Measurements from ENCODE around the gene JPT1. TPM values are rescaled to one million over a fixed set of nuclear protein-coding genes. Genes with fewer than 3 reads are reported as not detected.
"Not testable (repeated sequence)": the region's sequence is repeated elsewhere in the genome, so short reads cannot be mapped to it uniquely, and the experiment has no call there.

Gene JPT1
- polyA plus RNA-seq, 1 experiment = 89.8 TPM

GRCh38 chr17:75159196-75160031, 5.1 kb upstream of the JPT1 start:
- DNase-seq (ENCODE audit: low read depth, low spot score) = no peak
- Histone ChIP-seq H3K4me3 (ENCODE audit: low read depth, low read length) (no peak overlapping the region), H3K27me3 (ENCODE audit: control insufficient read depth, insufficient read depth, low read length) (no peaks in the 10 kb centered on the region), H3K27ac (ENCODE audit: low read depth, low read length) (peak overlapping the region; percentile 47), H3K9me3 (ENCODE audit: control insufficient read depth, insufficient read depth, low read length) (no peaks in the 10 kb centered on the region; the same call in 1 of the 2 replicates)
- TF ChIP-seq CTCF (IDR thresholded peaks at IDR 0.05; ENCODE audit: low read depth, low read length) = no peak
- ChIA-PET POLR2A (no interaction called here), CTCF (interaction anchor here (0.6 to 2.9 kb wide), 3 partner anchors 13 to 44 kb away, joined by 3 to 10 read pairs (median 3); partner anchors contain the start of gene NT5C)

GRCh38 chr17:75158480-75158879, 4.2 kb upstream of the JPT1 start:
- H3K27me3 ChIP-seq (ENCODE audit: control insufficient read depth, insufficient read depth, low read length); H3K9me3 ChIP-seq (ENCODE audit: control insufficient read depth, insufficient read depth, low read length); DNase-seq (ENCODE audit: low read depth, low spot score); H3K27ac ChIP-seq (ENCODE audit: low read depth, low read length); POLR2A ChIA-PET; H3K4me3 ChIP-seq (ENCODE audit: low read depth, low read length): not testable (repeated sequence)
- CTCF ChIA-PET = interaction anchor here (1.0 to 2.9 kb wide), 2 partner anchors 13 to 27 kb away, joined by 3 to 10 read pairs; partner anchors contain the start of gene NT5C

- no peak for DNase-seq (ENCODE audit: low read depth, low spot score)
- Histone ChIP-seq H3K4me3 (ENCODE audit: low read depth, low read length) (no peak overlapping the region), H3K9me3 (ENCODE audit: control insufficient read depth, insufficient read depth, low read length) (no peaks in the 10 kb centered on the region; the same call in 1 of the 2 replicates), H3K27ac (ENCODE audit: low read depth, low read length) (no peak overlapping the region), H3K27me3 (ENCODE audit: control insufficient read depth, insufficient read depth, low read length) (no peaks in the 10 kb centered on the region)
- ChIA-PET POLR2A (interaction anchor here (0.9 to 1.5 kb wide), 4 partner anchors 11 to 51 kb away, joined by 4 to 7 read pairs (median 4); partner anchors contain the start of gene NT5C), CTCF (no interaction called here)
- TF ChIP-seq CTCF (IDR thresholded peaks at IDR 0.05; ENCODE audit: low read depth, low read length) = no peak
Measured at GRCh38 chr17:75155191-75155601, 884 bp upstream of the JPT1 start.

DNA sequence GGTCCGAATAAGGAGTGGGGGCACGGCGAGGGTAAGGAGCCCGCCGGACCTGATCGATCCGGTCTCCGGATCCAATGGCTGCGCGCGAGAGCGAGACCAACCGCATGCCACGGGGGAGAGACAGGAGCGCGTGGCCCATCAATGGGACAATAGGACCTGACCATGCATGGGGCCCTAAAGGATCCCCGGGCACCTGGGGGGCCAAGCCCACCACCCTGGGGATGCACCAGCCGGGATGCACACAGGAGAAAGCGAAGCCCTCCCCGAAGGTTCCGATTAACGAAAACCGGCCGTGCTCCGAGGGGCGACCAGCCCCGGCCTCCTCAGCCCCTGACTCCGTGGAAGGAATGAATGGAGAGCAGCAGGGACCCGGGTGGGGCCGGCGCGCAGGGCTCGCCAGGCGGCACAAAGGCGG, 525 bp downstream of the JPT1 start:
- CTCF ChIA-PET = no interaction called here
- DNase-seq (ENCODE audit: low read depth, low spot score) = no peak
- no peak overlapping the region for H3K27ac ChIP-seq (ENCODE audit: low read depth, low read length)

More for the DNA sequence above, 525 bp downstream of the JPT1 start:
- Histone ChIP-seq H3K9me3 (ENCODE audit: control insufficient read depth, insufficient read depth, low read length) (no peaks in the 10 kb centered on the region; the same call in 1 of the 2 replicates), H3K27me3 (ENCODE audit: control insufficient read depth, insufficient read depth, low read length) (no peaks in the 10 kb centered on the region), H3K4me3 (ENCODE audit: low read depth, low read length) (peak overlapping the region; percentile 94)
- no peak for TF ChIP-seq CTCF (IDR thresholded peaks at IDR 0.05; ENCODE audit: low read depth, low read length)
- POLR2A ChIA-PET = interaction anchor here (1.5 kb wide), 2 partner anchors 22 to 39 kb away, joined by 5 to 7 read pairs; partner anchors contain the start of gene NT5C
